C4-2B (cell line): ENCODE measurements around the gene PTPN5.

Experiments used
- H3K27ac ChIP-seq: fragments of 450-650 bp; 2 replicates; pipeline ENCODE4 v1.5.1; 2017
- ZFX ChIP-seq: fragments of 450-650 bp; IDR thresholded peaks from 2 replicates; pipeline ENCODE4 v1.6.1; 2017
- TF ChIP-seq, protein P1 (sequence below): fragments of 450-650 bp; conservative IDR thresholded peaks from 2 replicates; pipeline ENCODE4 v1.5.1; 2017; ENCODE audit warnings: mild to moderate bottlenecking

PTPN5 gene

GRCh38 chr11:18772211-18772610 lies 19.4 kb downstream of the PTPN5 start:
- no peak for TF ChIP-seq ZFX
- TF ChIP-seq, protein P1, sequence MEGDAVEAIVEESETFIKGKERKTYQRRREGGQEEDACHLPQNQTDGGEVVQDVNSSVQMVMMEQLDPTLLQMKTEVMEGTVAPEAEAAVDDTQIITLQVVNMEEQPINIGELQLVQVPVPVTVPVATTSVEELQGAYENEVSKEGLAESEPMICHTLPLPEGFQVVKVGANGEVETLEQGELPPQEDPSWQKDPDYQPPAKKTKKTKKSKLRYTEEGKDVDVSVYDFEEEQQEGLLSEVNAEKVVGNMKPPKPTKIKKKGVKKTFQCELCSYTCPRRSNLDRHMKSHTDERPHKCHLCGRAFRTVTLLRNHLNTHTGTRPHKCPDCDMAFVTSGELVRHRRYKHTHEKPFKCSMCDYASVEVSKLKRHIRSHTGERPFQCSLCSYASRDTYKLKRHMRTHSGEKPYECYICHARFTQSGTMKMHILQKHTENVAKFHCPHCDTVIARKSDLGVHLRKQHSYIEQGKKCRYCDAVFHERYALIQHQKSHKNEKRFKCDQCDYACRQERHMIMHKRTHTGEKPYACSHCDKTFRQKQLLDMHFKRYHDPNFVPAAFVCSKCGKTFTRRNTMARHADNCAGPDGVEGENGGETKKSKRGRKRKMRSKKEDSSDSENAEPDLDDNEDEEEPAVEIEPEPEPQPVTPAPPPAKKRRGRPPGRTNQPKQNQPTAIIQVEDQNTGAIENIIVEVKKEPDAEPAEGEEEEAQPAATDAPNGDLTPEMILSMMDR = no peak
- H3K27ac ChIP-seq = no peak overlapping the region

DNA sequence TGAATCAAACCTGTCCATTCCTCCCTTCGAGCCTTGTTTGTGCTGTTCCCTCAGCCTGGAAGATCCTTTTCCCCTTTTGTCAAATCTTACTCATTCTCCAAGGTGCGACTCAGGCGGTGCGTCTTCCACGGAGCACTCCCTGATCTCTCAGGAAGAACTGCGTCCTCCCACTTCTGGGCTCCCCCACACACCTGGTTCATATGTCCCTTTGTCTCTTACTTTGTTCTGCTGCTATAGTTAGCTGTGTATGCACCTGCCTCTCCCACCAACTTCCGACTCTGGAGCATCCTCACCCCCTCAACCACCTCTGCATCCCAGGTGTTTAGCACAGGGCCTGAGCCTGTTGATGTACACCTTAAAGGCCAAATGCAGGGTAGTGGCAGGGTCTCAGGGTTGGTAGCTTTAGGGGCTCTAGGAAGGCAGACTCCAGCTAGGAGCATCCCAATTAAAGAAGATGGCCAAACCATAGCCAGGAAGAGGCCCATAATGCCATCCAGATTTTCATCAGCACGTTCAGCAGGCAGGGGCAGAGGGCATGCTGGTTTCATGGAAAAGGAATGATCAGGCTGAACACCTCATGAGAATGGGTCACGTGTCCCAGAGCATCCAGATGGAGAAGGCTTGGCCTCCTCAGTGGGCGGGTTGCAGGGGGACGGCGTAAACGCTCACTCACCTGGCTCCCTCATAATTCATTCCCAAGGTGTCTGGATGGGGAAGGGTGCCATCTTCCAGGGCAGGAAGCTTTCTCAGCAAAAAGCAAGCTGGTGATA lies 20.1 kb downstream of the PTPN5 start:
- no peak overlapping the region for H3K27ac ChIP-seq
- no peak for TF ChIP-seq ZFX
- TF ChIP-seq, protein P1 = no peak

GRCh38 chr11:18770479-18771125 lies 21.0 kb downstream of the PTPN5 start:
- no peak overlapping the region for H3K27ac ChIP-seq
- TF ChIP-seq ZFX = no peak
- TF ChIP-seq, protein P1 = no peak

DNA sequence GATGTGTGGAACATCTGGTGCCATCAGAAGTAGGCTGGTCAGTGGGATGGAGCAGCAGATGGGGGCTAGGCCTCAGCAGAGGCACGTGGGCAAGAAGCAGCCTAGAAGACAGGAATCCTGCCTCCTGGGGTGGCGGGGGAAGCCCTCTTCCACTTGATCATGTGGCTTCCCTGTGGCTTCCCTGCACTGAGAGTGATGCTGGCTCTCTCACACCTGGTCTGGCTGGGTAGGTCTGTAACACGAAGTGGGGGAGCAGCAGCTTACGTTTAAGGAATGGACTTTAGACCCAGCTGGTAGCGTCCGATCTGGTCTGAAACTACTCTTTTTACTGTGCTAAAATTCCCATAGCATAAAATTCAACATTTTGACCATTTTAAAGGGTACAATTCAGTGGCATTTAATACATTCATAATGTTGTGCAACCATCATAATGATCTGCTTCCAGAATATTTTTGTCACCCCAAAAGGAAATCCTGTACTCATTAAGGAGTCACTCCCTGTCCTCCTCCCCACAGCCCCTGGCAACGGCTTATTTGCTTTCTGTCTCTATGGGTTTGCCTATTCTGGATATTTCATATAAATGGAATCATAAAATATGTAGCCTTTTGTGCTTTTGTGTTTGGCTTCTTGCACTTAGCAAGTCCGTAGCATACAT lies 21.7 kb downstream of the PTPN5 start:
- TF ChIP-seq, protein P1 = no peak
- TF ChIP-seq ZFX = no peak
- H3K27ac ChIP-seq = no peak overlapping the region

DNA sequence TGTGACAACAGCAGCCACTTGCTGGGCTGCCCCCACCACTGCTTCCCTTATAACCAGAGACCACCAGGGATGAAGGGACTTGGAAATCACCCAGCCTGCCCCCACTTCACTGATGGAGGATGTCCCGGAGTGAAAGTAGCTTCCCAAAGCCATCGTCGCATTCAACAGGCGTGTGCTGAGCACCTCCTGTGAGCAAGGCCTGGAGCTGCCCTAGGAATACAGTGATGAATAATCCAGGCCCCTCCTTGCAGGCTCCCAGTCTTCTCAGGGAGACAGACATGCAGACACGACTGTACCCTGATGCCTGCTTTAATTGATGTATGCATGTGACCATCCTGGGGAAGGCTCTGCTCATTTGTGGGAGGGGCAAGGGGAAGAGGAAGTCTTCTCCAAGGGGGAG lies 22.6 kb downstream of the PTPN5 start:
- TF ChIP-seq ZFX = no peak
- TF ChIP-seq, protein P1 = no peak
- no peak overlapping the region for H3K27ac ChIP-seq

DNA sequence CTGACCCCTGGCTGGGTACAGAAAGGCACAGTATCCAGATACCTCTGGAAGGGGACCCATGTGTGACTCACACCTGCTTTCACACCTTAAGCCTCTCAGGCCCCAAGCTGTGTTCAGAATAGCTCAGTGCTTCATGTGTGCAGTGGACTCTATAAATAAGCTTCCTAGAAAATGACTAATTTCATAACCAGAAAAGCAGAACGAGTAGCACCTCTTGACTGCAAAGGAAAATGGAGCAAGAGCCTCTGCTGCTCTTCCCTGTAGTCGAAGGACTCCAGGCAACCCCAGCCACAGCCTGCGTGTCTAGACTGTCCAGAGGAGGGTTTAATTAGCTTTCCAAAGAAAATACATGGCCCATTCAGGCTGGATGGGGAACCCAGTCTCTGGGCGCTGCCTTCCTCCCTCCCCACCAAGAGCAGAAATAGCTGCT lies 23.1 kb downstream of the PTPN5 start:
- H3K27ac ChIP-seq = no peak overlapping the region
- TF ChIP-seq, protein P1 = no peak

DNA sequence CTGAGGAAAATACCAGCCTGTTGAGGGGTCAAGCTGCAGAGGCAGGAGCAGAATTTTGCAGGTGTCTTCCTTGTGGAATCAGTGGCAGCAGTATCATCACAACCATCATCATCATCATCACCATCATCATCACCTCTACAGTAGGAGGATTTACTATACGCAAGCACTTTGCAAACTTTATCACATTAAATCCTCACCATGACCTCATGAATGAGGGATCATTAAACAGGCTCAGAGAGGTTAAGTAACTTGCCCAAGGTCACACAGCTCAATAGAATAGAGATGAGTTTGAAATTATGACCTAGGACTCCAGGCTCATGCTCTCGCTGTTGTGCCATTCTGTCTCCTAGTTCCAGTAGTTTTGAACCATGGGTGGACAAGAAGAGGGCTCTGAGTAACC lies 25.6 kb downstream of the PTPN5 start:
- H3K27ac ChIP-seq = no peak overlapping the region
- TF ChIP-seq, protein P1 = no peak
- TF ChIP-seq ZFX = no peak
